ENCODE results near the gene PPP1R3G.
A peak's percentile ranks its signal among the peaks of the same experiment; 100 is the strongest.

The PPP1R3G gene

GRCh38 chr6:5123296-5124143 is 38.4 kb downstream of the PPP1R3G start:
- Mint-ChIP-seq H3K4me3 (no peak overlapping the region), H3K27me3 (no peaks in the 10 kb centered on the region), H3K4me1 (peaks cover 1% of the 10 kb centered on the region), H3K36me3 (peaks cover 2% of the 10 kb centered on the region), H3K9me3 (no peaks in the 10 kb centered on the region), H3K27ac (no peak overlapping the region)
- no peak for ATAC-seq (ENCODE audit: low read depth)
- no peak for DNase-seq (ENCODE audit: low spot score in 2 of 2)

- no peak for DNase-seq (ENCODE audit: low spot score in 2 of 2)
- peaks cover 7% of the 10 kb centered on the region for H3K4me1 Mint-ChIP-seq
- H3K9me3 Mint-ChIP-seq = no peaks in the 10 kb centered on the region
- no peak overlapping the region for H3K27ac Mint-ChIP-seq
- peaks cover 2% of the 10 kb centered on the region for H3K36me3 Mint-ChIP-seq
- ATAC-seq (ENCODE audit: low read depth) = no peak
- no peaks in the 10 kb centered on the region for H3K27me3 Mint-ChIP-seq
- H3K4me3 Mint-ChIP-seq = no peak overlapping the region
Measured at GRCh38 chr6:5124526-5124925, 39.4 kb downstream of the PPP1R3G start.

- no peak overlapping the region for H3K27ac Mint-ChIP-seq
- no peak overlapping the region for H3K4me3 Mint-ChIP-seq
- ATAC-seq (ENCODE audit: low read depth) = no peak
- peaks cover 9% of the 10 kb centered on the region for H3K4me1 Mint-ChIP-seq
- H3K27me3 Mint-ChIP-seq = no peaks in the 10 kb centered on the region
- no peak for DNase-seq (ENCODE audit: low spot score in 2 of 2)
- peaks cover 4% of the 10 kb centered on the region for H3K36me3 Mint-ChIP-seq
- H3K9me3 Mint-ChIP-seq = no peaks in the 10 kb centered on the region
Measured at GRCh38 chr6:5125152-5126006, 40.2 kb downstream of the PPP1R3G start.

- ATAC-seq (ENCODE audit: low read depth) = no peak
- H3K27ac Mint-ChIP-seq = no peak overlapping the region
- no peaks in the 10 kb centered on the region for H3K9me3 Mint-ChIP-seq
Measured at GRCh38 chr6:5126214-5126613, 41.1 kb downstream of the PPP1R3G start.

GRCh38 chr6:5127106-5127687 is 42.1 kb downstream of the PPP1R3G start:
- Mint-ChIP-seq H3K9me3 (no peaks in the 10 kb centered on the region), H3K4me3 (no peak overlapping the region), H3K27ac (no peak overlapping the region), H3K4me1 (peaks cover 9% of the 10 kb centered on the region), H3K36me3 (peaks cover 4% of the 10 kb centered on the region), H3K27me3 (no peaks in the 10 kb centered on the region)
- DNase-seq (ENCODE audit: low spot score in 2 of 2) = no peak
- no peak for ATAC-seq (ENCODE audit: low read depth)

More at GRCh38 chr6:5126214-5126613, 41.1 kb downstream of the PPP1R3G start:
- peaks cover 4% of the 10 kb centered on the region for H3K36me3 Mint-ChIP-seq
- no peak for DNase-seq (ENCODE audit: low spot score in 2 of 2)
- peaks cover 9% of the 10 kb centered on the region for H3K4me1 Mint-ChIP-seq
- no peak overlapping the region for H3K4me3 Mint-ChIP-seq
- no peaks in the 10 kb centered on the region for H3K27me3 Mint-ChIP-seq

GRCh38 chr6:5128351-5128750 is 43.2 kb downstream of the PPP1R3G start:
- H3K27ac Mint-ChIP-seq = peak overlapping the region; percentile 21
- DNase-seq (ENCODE audit: low spot score in 2 of 2) (no peak), ATAC-seq (ENCODE audit: low read depth) (no peak)
- no peak overlapping the region for H3K4me3 Mint-ChIP-seq
- H3K27me3 Mint-ChIP-seq = no peaks in the 10 kb centered on the region
- peaks cover 2% of the 10 kb centered on the region for H3K36me3 Mint-ChIP-seq
- no peaks in the 10 kb centered on the region for H3K9me3 Mint-ChIP-seq
- peaks cover 13% of the 10 kb centered on the region for H3K4me1 Mint-ChIP-seq

GRCh38 chr6:5130135-5130866 is 45.2 kb downstream of the PPP1R3G start:
- Mint-ChIP-seq H3K4me1 (peaks cover 18% of the 10 kb centered on the region), H3K27ac (peak overlapping the region; percentile 64), H3K9me3 (no peaks in the 10 kb centered on the region), H3K27me3 (no peaks in the 10 kb centered on the region), H3K4me3 (no peak overlapping the region), H3K36me3 (peaks cover 2% of the 10 kb centered on the region)
- ATAC-seq (ENCODE audit: low read depth) = no peak
- DNase-seq (ENCODE audit: low spot score in 2 of 2) = no peak

- Mint-ChIP-seq H3K36me3 (peaks cover 2% of the 10 kb centered on the region), H3K27ac (peak overlapping the region; percentile 77), H3K4me3 (peak overlapping the region; percentile 79), H3K4me1 (peaks cover 22% of the 10 kb centered on the region), H3K27me3 (no peaks in the 10 kb centered on the region), H3K9me3 (no peaks in the 10 kb centered on the region)
- ATAC-seq (ENCODE audit: low read depth) = peak; percentile 94
- peak; percentile 31 to 35 for DNase-seq (ENCODE audit: low spot score in 2 of 2)
Measured at GRCh38 chr6:5132731-5133130, 47.6 kb downstream of the PPP1R3G start.

GRCh38 chr6:5133943-5134342 is 48.8 kb downstream of the PPP1R3G start:
- Mint-ChIP-seq H3K27ac (no peak overlapping the region), H3K36me3 (peaks cover 2% of the 10 kb centered on the region), H3K4me1 (peaks cover 16% of the 10 kb centered on the region), H3K4me3 (no peak overlapping the region), H3K9me3 (no peaks in the 10 kb centered on the region), H3K27me3 (no peaks in the 10 kb centered on the region)
- DNase-seq (ENCODE audit: low spot score in 2 of 2) (no peak), ATAC-seq (ENCODE audit: low read depth) (no peak)

GRCh38 chr6:5135788-5136376 is 50.7 kb downstream of the PPP1R3G start:
- peaks cover 16% of the 10 kb centered on the region for H3K4me1 Mint-ChIP-seq
- H3K9me3 Mint-ChIP-seq = no peaks in the 10 kb centered on the region
- H3K27me3 Mint-ChIP-seq = no peaks in the 10 kb centered on the region
- H3K36me3 Mint-ChIP-seq = no peaks in the 10 kb centered on the region
- H3K4me3 Mint-ChIP-seq = no peak overlapping the region
- H3K27ac Mint-ChIP-seq = no peak overlapping the region
- ATAC-seq (ENCODE audit: low read depth) (peak; percentile 45), DNase-seq (ENCODE audit: low spot score in 2 of 2) (peak in 1 of 2 donors; percentile 42)

- Mint-ChIP-seq H3K4me3 (no peak overlapping the region), H3K4me1 (peaks cover 21% of the 10 kb centered on the region), H3K36me3 (no peaks in the 10 kb centered on the region), H3K27ac (no peak overlapping the region), H3K27me3 (no peaks in the 10 kb centered on the region), H3K9me3 (no peaks in the 10 kb centered on the region)
- ATAC-seq (ENCODE audit: low read depth) = no peak
- no peak for DNase-seq (ENCODE audit: low spot score in 2 of 2)
Measured at GRCh38 chr6:5136851-5137250, 51.7 kb downstream of the PPP1R3G start.

Measured in memory B cell (primary cell).